IPS-NIHi11 (cell line): ENCODE data around the gene IL4I1.

Experiments
- DNase-seq: peaks from one replicate; pipeline ENCODE4 v3.0.0; 2012; ENCODE audit warnings: mixed read lengths, low spot score

IL4I1 gene

GRCh38 chr19:49879243-49879963 is 17.3 kb downstream of the IL4I1 start:
- no peak for DNase-seq

- no peak for DNase-seq
Measured at GRCh38 chr19:49878744-49879070, 18.0 kb downstream of the IL4I1 start.

GRCh38 chr19:49877879-49878743 is 18.6 kb downstream of the IL4I1 start:
- DNase-seq, result peak; percentile 97

- DNase-seq, result peak; percentile 83
Measured at GRCh38 chr19:49877020-49877878, 19.4 kb downstream of the IL4I1 start, which contains the start of the genes AKT1S1 and TBC1D17. Gene AKT1S1 (minus strand): TSS chr19:49877355. CDS start chr19:49873295, 4,060 bp downstream. Gene TBC1D17 (plus strand): TSS chr19:49877702. CDS start chr19:49877724, 22 bp downstream.

- DNase-seq, result peak; percentile 75
Measured at GRCh38 chr19:49876422-49877019, 20.2 kb downstream of the IL4I1 start.

- DNase-seq, result no peak
Measured at GRCh38 chr19:49875857-49876421, 20.7 kb downstream of the IL4I1 start.

- DNase-seq, result no peak
Measured at GRCh38 chr19:49875177-49875576, 21.5 kb downstream of the IL4I1 start.

- no peak for DNase-seq
Measured at GRCh38 chr19:49874503-49875157, 22.1 kb downstream of the IL4I1 start.

- no peak for DNase-seq
Measured at GRCh38 chr19:49873834-49874233, 22.9 kb downstream of the IL4I1 start.

- no peak for DNase-seq
Measured at GRCh38 chr19:49873129-49873521, 23.6 kb downstream of the IL4I1 start.

- DNase-seq, result no peak
Measured at GRCh38 chr19:49872245-49873128, 24.2 kb downstream of the IL4I1 start.

- DNase-seq, result no peak
Measured at GRCh38 chr19:49871349-49871985, 25.2 kb downstream of the IL4I1 start.

- no peak for DNase-seq
Measured at GRCh38 chr19:49870309-49870901, 26.3 kb downstream of the IL4I1 start.

- peak; percentile 82 for DNase-seq
Measured at GRCh38 chr19:49869484-49870308, 27.0 kb downstream of the IL4I1 start.

GRCh38 chr19:49869009-49869483 is 27.6 kb downstream of the IL4I1 start:
- no peak for DNase-seq

GRCh38 chr19:49866933-49867782 is 29.5 kb downstream of the IL4I1 start, which contains the start of gene PNKP:
Gene PNKP (minus strand): TSS chr19:49867576. CDS start chr19:49867204, 372 bp downstream.
- peak; percentile 83 for DNase-seq

- no peak for DNase-seq
Measured at GRCh38 chr19:49864890-49865289, 31.8 kb downstream of the IL4I1 start.
